ENCODE data around the gene CYP39A1.
A peak's percentile ranks its signal among the peaks of the same experiment; 100 is the strongest.

The CYP39A1 gene

GRCh38 chr6:46667377-46667776 is 14.8 kb upstream of the CYP39A1 start:
- no peak for TF ChIP-seq CTCF (IDR thresholded peaks at IDR 0.05; ENCODE audit: low read depth, low read length)
- H3K4me3 ChIP-seq (ENCODE audit: low read depth, low read length): no peak overlapping the region
- in situ Hi-C loops (cut with HindIII; ENCODE audit: low sequenced_read_pairs): no loop called here
- DNase-seq (ENCODE audit: low read depth, low spot score): no peak

- no peak for DNase-seq (ENCODE audit: low read depth, low spot score)
- in situ Hi-C loops (cut with HindIII; ENCODE audit: low sequenced_read_pairs): no loop called here
- no peak for TF ChIP-seq CTCF (IDR thresholded peaks at IDR 0.05; ENCODE audit: low read depth, low read length)
- H3K4me3 ChIP-seq (ENCODE audit: low read depth, low read length): no peak overlapping the region
These were observed 8.9 kb upstream of the CYP39A1 start for GRCh38 chr6:46661483-46661882.

- DNase-seq (ENCODE audit: low read depth, low spot score): no peak
- in situ Hi-C loops (cut with HindIII; ENCODE audit: low sequenced_read_pairs): no loop called here
- H3K4me3 ChIP-seq (ENCODE audit: low read depth, low read length): no peak overlapping the region
- no peak for TF ChIP-seq CTCF (IDR thresholded peaks at IDR 0.05; ENCODE audit: low read depth, low read length)
These were observed 5.0 kb upstream of the CYP39A1 start for GRCh38 chr6:46657642-46658041.

GRCh38 chr6:46655803-46656202 is 3.2 kb upstream of the CYP39A1 start:
- peak; percentile 47 for TF ChIP-seq CTCF (IDR thresholded peaks at IDR 0.05; ENCODE audit: low read depth, low read length)
- no peak for DNase-seq (ENCODE audit: low read depth, low spot score)
- in situ Hi-C loops (cut with HindIII; ENCODE audit: low sequenced_read_pairs): no loop called here
- H3K4me3 ChIP-seq (ENCODE audit: low read depth, low read length): no peak overlapping the region

- peak; percentile 21 for DNase-seq (ENCODE audit: low read depth, low spot score)
- no peak for TF ChIP-seq CTCF (IDR thresholded peaks at IDR 0.05; ENCODE audit: low read depth, low read length)
- peak overlapping the region; percentile 68 for H3K4me3 ChIP-seq (ENCODE audit: low read depth, low read length)
- in situ Hi-C loops (cut with HindIII; ENCODE audit: low sequenced_read_pairs): no loop called here
These were observed 999 bp upstream of the CYP39A1 start for GRCh38 chr6:46653439-46654195.

- in situ Hi-C loops (cut with HindIII; ENCODE audit: low sequenced_read_pairs): no loop called here
- no peak for TF ChIP-seq CTCF (IDR thresholded peaks at IDR 0.05; ENCODE audit: low read depth, low read length)
- peak overlapping the region; percentile 68 for H3K4me3 ChIP-seq (ENCODE audit: low read depth, low read length)
These were observed 401 bp downstream of the CYP39A1 start for GRCh38 chr6:46652232-46652602.

More at GRCh38 chr6:46652232-46652602, 401 bp downstream of the CYP39A1 start:
- DNase-seq (ENCODE audit: low read depth, low spot score): no peak
